ENCODE results near the gene ZBTB8OS. TPM values are rescaled to one million over a fixed set of nuclear protein-coding genes. Genes with fewer than 3 reads are reported as not detected.
A peak's percentile ranks its signal among the peaks of the same experiment; 100 is the strongest.

The ZBTB8OS gene
- total and polyA plus RNA-seq, 2 of the 8 experiments (the other 6 are each of a cell fraction or from before 2014, with no cell fraction given): 68.0 to 74.2 TPM

DNA sequence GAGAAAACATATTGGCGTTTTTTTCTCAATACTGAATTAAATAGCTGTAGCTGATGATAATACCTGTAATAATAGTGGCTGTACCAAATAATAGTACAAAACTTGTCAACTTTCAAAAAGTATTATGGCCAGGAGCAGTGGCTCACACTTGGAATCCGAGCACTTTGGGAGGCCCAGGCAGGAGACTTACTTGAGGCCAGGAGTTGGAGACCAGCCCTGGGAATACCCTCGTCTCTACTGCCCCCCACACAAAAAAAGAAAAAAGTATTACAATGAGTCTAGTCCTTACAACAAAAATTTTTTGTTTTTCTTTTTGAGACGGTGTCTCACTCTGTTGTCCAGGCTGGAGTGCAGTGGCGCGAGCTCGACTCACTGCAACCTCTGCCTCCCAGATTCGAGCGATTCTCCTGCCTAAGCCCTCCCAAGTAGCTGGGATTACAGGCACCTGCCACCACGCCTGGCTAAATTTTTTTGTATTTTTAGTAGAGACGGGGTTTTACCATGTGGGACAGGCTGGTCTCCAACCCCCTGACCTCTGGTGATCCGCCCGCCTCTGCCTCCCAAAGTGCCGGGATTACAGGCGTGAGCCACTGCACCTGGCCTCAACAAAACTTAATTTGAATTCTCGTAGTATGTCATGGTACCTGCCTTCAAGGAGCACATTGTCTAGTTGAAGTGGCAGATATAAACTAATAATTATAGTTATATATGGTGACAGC, 2.1 kb upstream of the ZBTB8OS start:
- FAIRE-seq (no peak), DNase-seq (ENCODE audit: low read depth in 1 of 2, low spot score in 2 of 2) (no peak)
- Histone ChIP-seq H2BK20ac (ENCODE audit: low read length) (no peak overlapping the region), H2BK15ac (ENCODE audit: low read length) (no peak overlapping the region), H3K4me1 (replicated peaks in 1 of 4; ENCODE audit: control insufficient read depth in 3 of 4, insufficient read depth in 4 of 4, low read length in 3 of 4) (peaks cover 0 to 5% (median 1%) of the 10 kb centered on the region in 4 experiments; a peak in 4 of 7 replicates), H2AK5ac (ENCODE audit: low read depth, low read length) (no peak overlapping the region), H2BK12ac (ENCODE audit: low read depth, low read length) (no peak overlapping the region), H2BK5ac (ENCODE audit: low read depth, low read length) (peak overlapping the region; percentile 44; the same call in 1 of the 2 replicates), H3K27ac (ENCODE audit: low read depth, low read length) (no peak overlapping the region), H3K9ac (replicated peaks in 1 of 4; ENCODE audit: extremely low read depth in 1 of 4, low read depth in 3 of 4, low read length in 3 of 4) (no peak overlapping the region; a peak in 1 of 7 replicates), H3K14ac (ENCODE audit: insufficient read length) (no peak overlapping the region), H3K4me3 (ENCODE audit: extremely low read depth in 1 of 4, insufficient read depth in 2 of 4, low read depth in 3 of 4, low read length in 4 of 4) (peak overlapping the region; percentile 88 to 99 (median 96); a peak in 7 of 8 replicates), H4K5ac (ENCODE audit: insufficient read length, low read depth, low read length) (no peak overlapping the region), H4K20me1 (replicated peaks in 1 of 2; ENCODE audit: control insufficient read depth in 1 of 2, insufficient read depth in 2 of 2, low read length in 2 of 2) (peaks cover 4 to 7% of the 10 kb centered on the region in 2 experiments), H3K79me2 (ENCODE audit: control insufficient read depth in 1 of 2, insufficient read depth in 2 of 2, low read length in 2 of 2) (peaks cover 13 to 88% of the 10 kb centered on the region in 2 experiments), H3K36me3 (ENCODE audit: control insufficient read depth in 2 of 4, insufficient read depth in 4 of 4, low read length in 3 of 4) (peaks cover 7 to 58% (median 36%) of the 10 kb centered on the region in 4 experiments; a peak in 7 of 8 replicates), H3K27me3 (replicated peaks in 1 of 4; ENCODE audit: control insufficient read depth in 3 of 4, extremely low read depth in 1 of 4, insufficient read depth in 3 of 4, low read length in 3 of 4) (no peaks in the 10 kb centered on the region), H3K56ac (replicated peaks; ENCODE audit: insufficient read length, low read depth, low read length) (no peak overlapping the region), H4K8ac (ENCODE audit: extremely low read depth, insufficient read depth, low read length) (no peak overlapping the region), H3K4me2 (ENCODE audit: insufficient read depth in 1 of 2, low read depth in 2 of 2, low read length in 2 of 2) (peak overlapping the region; percentile 85 to 91), H2AFZ (ENCODE audit: low read length) (no peak overlapping the region), H4K91ac (replicated peaks; ENCODE audit: insufficient read length, low read length) (no peak overlapping the region), H3K23ac (ENCODE audit: insufficient read length) (no peak overlapping the region), H3K23me2 (ENCODE audit: low read depth, low read length) (peaks cover 5% of the 10 kb centered on the region), H3K4ac (replicated peaks; ENCODE audit: insufficient read length, low read depth, low read length) (no peak overlapping the region), H3K9me3 (ENCODE audit: insufficient read depth in 2 of 2, low read depth in 1 of 2, low read length in 1 of 2) (0 out of 4 replicates have a peak, but pooled peaks cover 0 to under 1% of the 10 kb centered on the region in 2 experiments), H2BK120ac (replicated peaks; ENCODE audit: low read depth, low read length) (no peak overlapping the region), H3K79me1 (ENCODE audit: low read depth, low read length) (peaks cover 2% of the 10 kb centered on the region; the same call in 1 of the 2 replicates), H3K18ac (ENCODE audit: extremely low read depth, low read length) (no peak overlapping the region)
- CTCF ChIA-PET (ENCODE audit: partially characterized antibody): interaction anchor here (0.6 to 3.5 kb wide), 3 partner anchors 45 to 251 kb away, joined by 3 to 11 read pairs (median 3); no protein-coding TSS in a partner anchor
- POLR2A ChIA-PET (ENCODE audit: partially characterized antibody): interaction anchor here (0.6 to 8.7 kb wide), 14 partner anchors 12 to 160 kb away, joined by 3 to 118 read pairs (median 7); partner anchors contain the start of gene ZBTB8A
- WGBS, 2 experiments (ENCODE audit: extremely low coverage in 1 of 2, insufficient coverage in 1 of 2, insufficient read length in 1 of 2, insufficient replicate concordance in 2 of 2, low coverage in 1 of 2, low lambda C conversion rate in 2 of 2, missing lambda C conversion rate in 1 of 2): 90% methylated on average over 16 of the region's 16 CpGs; no CpG with 5 or more reads in 1 of the 2 experiments
- no peak for TF ChIP-seq SAP30 (IDR thresholded peaks at IDR 0.05; ENCODE audit: insufficient read depth, insufficient replicate concordance, low read length)
- TF ChIP-seq SUZ12 (IDR thresholded peaks at IDR 0.05; ENCODE audit: low read length): no peak
- no peak for TF ChIP-seq TEAD4 (IDR thresholded peaks at IDR 0.05; ENCODE audit: low read depth, low read length)
- TF ChIP-seq TAF7 (optimal IDR thresholded peaks at IDR 0.05; ENCODE audit: borderline replicate concordance, low read depth, low read length): no peak
- TF ChIP-seq EZH2 (IDR thresholded peaks at IDR 0.05; ENCODE audit: low read depth, low read length, severe bottlenecking): no peak
- no peak for TF ChIP-seq PHF8 (conservative IDR thresholded peaks at IDR 0.05; ENCODE audit: low read depth, low read length)
- TF ChIP-seq MAX (IDR thresholded peaks at IDR 0.05): no peak
- no peak for TF ChIP-seq MAFK (IDR thresholded peaks at IDR 0.05; ENCODE audit: low read depth, low read length)
- TF ChIP-seq BRCA1 (IDR thresholded peaks at IDR 0.05; ENCODE audit: low read depth, low read length): no peak
- no peak for TF ChIP-seq GTF2F1 (IDR thresholded peaks at IDR 0.05; ENCODE audit: borderline replicate concordance, low read depth, low read length)
- TF ChIP-seq CHD2 (IDR thresholded peaks at IDR 0.05; ENCODE audit: low read length): no peak

Measured in H1 (cell line).